HG03520 (cell line): ENCODE measurements around the gene SUPT20HL1.
"Not testable (repeated sequence)": the region's sequence is repeated elsewhere in the genome, so short reads cannot be mapped to it uniquely, and the experiment has no call there.

Experiments
- ATAC-seq: cut with Tn5 transposase; IDR thresholded peaks from one replicate; pipeline ENCODE4 v1.9.1; 2021; ENCODE audit warnings: mild to moderate bottlenecking, moderate library complexity; ENCODE audit not compliant: unreplicated experiment

The SUPT20HL1 gene

GRCh38 chrX:24360272-24360671 lies at the start of gene SUPT20HL1:
Gene SUPT20HL1, plus strand, starts transcription at chrX:24360639. Its CDS starts 2,122 bp downstream, at chrX:24362761.
- ATAC-seq = no peak

DNA sequence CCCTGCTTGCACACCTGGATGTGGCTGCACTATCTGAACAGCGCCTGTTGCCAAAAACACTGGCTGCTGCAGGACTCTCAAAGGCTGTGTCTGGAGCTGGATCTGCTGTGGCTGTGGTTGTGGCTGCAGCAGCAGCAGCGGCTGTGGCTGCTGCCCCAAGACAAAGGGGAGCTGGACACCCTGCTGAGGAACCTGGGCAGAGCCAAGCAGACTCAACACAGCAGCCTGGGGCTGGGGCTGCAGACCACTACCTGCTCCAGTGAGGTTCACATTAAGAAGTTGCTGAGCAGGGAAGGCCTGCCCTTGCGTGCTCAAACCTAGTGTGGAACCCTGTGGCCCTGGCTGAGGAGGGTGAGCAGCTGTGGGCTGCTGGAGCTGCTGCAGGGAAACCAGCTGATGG lies 49.5 kb upstream of the SUPT20HL1 start:
- not testable (repeated sequence) for ATAC-seq

DNA sequence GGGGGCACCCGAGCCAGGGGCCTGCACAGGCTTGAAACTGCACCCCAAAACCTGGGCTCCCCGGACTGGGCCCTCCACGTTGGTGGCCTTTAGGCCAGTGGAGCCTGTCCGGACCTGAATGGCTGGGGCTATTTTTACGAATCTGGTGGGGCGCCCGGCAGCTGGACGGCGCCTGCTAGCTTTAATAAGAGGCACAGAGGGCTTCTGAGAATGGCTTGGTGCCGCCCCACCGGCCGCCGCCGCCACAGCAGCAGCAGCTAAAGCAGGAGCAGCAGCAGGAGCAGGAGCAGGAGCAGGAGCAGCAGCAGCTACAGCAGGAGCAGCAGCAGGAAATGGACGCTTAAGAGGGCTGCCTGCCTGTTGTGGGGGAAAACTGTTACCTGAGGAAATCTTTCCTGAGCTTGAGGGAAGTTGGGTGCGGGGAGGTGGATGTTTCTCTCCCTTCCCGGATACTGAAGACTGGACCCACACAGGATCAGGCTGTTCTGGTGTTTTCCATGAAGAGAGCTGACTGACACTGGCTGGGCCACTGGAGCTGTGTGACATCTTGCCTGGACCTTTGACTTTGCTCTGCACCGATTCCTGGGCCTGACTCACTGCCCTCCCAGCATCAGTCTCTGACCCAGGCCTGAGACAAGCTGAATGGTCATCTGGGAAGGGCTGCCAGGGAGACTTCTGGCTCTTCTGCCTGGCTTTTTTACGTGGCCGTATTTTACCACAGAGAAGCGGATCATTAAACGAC lies 48.8 kb upstream of the SUPT20HL1 start:
- ATAC-seq = not testable (repeated sequence)

GRCh38 chrX:24312249-24312607 lies 48.2 kb upstream of the SUPT20HL1 start:
- not testable (repeated sequence) for ATAC-seq

- ATAC-seq = no peak
Measured at GRCh38 chrX:24314019-24314635, 46.3 kb upstream of the SUPT20HL1 start, which contains the start of gene SUPT20HL2. Gene SUPT20HL2, minus strand, starts transcription at chrX:24314069. Its CDS starts 754 bp downstream, at chrX:24313315.

DNA sequence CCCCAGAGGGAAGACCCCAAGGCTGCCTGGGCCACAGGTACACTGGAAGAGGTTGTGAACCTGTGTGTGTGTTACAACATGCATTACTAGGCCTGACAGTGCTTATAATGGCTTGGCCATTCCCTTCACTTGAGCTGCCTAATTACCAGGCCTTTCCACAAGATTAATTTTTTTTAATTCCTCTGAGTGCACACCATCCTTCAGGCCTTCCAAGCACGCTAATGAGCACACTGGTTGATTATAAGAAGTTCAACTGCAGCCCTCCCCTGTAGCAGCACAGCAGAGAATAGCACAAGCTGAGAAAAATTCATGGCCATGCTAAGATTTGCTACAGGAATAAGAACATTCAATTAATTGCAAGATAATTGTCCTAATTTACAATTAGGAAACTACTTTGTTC lies 44.3 kb upstream of the SUPT20HL1 start:
- ATAC-seq = no peak

- no peak for ATAC-seq
Measured at GRCh38 chrX:24317567-24317966, 42.9 kb upstream of the SUPT20HL1 start.

GRCh38 chrX:24321741-24322395 lies 38.6 kb upstream of the SUPT20HL1 start:
- no peak for ATAC-seq

- ATAC-seq = no peak
Measured at GRCh38 chrX:24325231-24325630, 35.2 kb upstream of the SUPT20HL1 start.

DNA sequence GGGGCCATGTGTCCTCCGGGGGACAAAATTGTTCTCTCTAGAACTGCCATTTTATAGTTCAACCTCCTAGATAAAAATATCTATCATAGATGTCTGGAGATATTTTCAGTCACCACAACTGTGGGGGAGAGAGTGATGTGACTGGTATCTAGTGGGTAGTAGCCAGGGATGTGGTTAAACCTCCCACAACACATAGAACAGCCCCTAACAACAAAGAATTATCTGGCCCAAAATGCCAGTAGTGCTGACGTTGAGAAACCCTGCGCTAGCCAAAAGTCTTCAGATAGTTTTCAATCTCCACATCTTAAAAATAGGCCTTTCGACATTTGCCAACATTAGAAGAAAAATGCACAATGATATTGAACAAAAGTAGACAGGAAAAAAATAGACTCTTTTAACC lies 27.6 kb upstream of the SUPT20HL1 start:
- no peak for ATAC-seq

DNA sequence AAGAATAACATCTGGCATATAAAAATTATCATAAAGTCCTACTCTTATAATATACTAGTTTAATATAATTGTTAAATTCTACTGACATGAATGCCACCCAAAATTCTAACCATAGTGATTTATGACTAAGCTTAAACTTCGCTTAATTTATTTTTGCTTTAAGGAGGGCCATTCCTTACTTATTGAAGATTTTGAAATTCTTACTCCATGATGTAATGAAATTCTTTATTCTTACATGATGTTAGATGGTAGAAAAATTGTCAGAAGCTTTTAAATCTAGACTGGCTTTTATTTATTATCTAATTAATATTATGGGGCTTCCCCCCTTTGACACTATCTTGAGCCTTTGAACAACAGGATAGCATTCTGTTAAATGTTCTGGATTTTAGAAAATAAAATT lies 27.1 kb upstream of the SUPT20HL1 start:
- no peak for ATAC-seq

GRCh38 chrX:24334461-24334860 lies 26.0 kb upstream of the SUPT20HL1 start:
- no peak for ATAC-seq

GRCh38 chrX:24335871-24336270 lies 24.6 kb upstream of the SUPT20HL1 start:
- no peak for ATAC-seq

DNA sequence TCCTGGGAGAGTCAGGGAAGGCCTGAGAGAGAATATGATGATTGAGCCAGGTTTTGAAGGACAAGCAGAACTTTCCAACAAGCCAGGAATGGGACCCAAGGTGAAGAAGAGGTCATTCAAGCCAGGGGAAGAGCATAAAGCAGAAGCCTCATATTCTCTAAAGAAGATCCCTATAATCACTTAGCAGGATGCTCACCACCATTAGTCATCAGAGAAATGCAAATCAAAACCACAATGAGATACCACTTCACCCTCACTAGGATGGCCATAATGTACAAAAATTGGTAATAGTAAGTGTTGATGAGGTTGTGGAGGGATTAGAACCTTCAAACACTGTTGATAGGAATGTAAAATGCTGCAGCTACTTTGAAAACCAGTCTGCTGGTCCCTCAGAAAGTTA lies 20.5 kb upstream of the SUPT20HL1 start:
- no peak for ATAC-seq

DNA sequence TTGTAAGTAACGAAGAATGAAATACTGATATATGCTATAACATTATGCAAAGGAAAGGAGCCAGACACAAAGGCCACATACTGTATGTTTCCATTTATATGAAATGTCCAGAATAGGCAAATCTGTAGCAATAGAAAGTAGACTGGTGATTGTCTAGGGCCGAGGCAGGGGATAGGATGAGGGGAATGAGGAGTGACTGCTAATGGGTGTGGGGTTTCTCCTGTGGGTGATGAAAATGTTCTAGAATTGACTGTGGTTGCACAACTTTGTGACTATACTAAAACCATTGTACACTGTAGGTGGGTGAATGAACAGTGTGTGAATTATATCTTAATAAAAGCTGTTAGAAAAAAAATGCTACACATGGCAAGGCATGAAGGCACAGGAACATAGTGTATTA lies 19.9 kb upstream of the SUPT20HL1 start:
- ATAC-seq = no peak

DNA sequence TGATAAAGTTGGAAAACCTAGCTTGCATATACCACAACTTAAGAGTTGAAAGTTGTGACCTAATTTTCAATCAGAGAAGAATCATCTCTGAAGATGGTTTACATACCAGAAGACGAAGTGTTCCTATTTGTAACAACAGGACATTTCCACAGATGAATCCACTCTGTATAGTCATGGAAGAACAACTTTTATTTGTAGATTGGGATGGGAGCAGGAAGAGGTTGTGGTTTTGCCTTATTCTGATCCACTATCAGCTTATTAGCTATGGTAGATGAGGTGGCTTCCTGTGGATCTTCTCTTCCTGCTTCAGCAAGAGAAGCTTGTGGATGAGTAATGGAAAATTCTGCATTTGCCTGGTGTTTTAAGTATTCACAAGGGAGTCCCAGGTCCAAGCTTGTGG lies 18.6 kb upstream of the SUPT20HL1 start:
- no peak for ATAC-seq

DNA sequence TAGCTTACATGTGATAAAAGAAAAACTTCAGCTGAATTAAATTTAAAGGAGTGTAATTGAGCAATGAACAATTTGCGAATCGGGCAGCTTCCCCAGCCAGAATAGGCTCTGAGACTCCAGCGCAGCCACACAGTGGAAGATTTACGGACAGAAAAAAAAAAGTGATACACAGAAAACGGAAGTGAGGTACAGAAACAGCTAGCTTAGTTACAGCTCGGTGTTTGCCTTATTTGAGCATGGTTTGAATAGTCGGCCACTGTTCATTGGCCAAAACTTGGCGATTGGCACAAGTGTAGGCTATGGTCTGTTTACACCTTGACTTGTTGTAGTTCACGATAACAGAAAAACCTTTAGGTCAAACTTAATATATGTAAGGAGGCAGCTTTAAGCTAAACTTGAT lies 16.7 kb upstream of the SUPT20HL1 start:
- ATAC-seq = no peak

- no peak for ATAC-seq
Measured at GRCh38 chrX:24347881-24348280, 12.6 kb upstream of the SUPT20HL1 start.

DNA sequence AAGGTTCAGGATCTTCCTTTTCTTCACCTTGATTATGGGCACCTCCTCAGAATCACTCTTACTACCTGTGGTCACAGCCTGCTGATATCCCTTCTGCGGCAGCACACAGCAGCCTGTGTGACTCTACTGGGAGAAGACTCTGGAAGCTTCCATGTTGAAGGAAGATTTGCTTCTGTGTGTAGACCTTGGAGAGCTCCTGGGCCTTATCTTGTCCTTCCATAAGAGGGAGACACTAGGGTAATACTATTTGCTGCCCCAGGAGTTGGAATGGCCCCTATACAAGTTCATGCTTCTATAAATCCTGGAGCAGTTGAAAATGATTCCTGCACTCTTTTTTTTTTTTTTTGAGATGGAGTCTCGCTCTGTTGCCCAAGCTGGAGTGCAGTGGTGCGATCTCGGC lies 10.2 kb upstream of the SUPT20HL1 start:
- ATAC-seq = no peak

- ATAC-seq = no peak
Measured at GRCh38 chrX:24355095-24355494, 5.3 kb upstream of the SUPT20HL1 start.

- no peak for ATAC-seq
Measured at GRCh38 chrX:24357106-24357505, 3.3 kb upstream of the SUPT20HL1 start.
